NB4 (cell line): ENCODE measurements around the gene VENTX.
"Not testable (repeated sequence)": the region's sequence is repeated elsewhere in the genome, so short reads cannot be mapped to it uniquely, and the experiment has no call there.

Source experiments
- DNase-seq: peaks from one replicate; pipeline ENCODE4 v3.0.0; 2010; ENCODE audit warnings: low read depth
- H3K4me3 ChIP-seq: one replicate; pipeline ENCODE4 v1.5.1; 2011; ENCODE audit warnings: mild to moderate bottlenecking, low read depth, low read length, moderate library complexity
- CTCF ChIP-seq: IDR thresholded peaks from one replicate; pipeline ENCODE4 v1.5.1; 2012; ENCODE audit warnings: low read depth, low read length
- MAX ChIP-seq: IDR thresholded peaks from 2 replicates; pipeline ENCODE4 v1.6.1; 2011; ENCODE audit warnings: low read depth, low read length
- MYC ChIP-seq: IDR thresholded peaks from 2 replicates; pipeline ENCODE4 v1.6.1; 2011; ENCODE audit warnings: low read depth, low read length
- POLR2A ChIP-seq: IDR thresholded peaks from 2 replicates; pipeline ENCODE4 v1.6.1; 2011; ENCODE audit warnings: mild to moderate bottlenecking; ENCODE audit not compliant: insufficient read length; ENCODE audit errors: extremely low read depth

The VENTX gene

GRCh38 chr10:133263674-133264073 is 26.0 kb downstream of the VENTX start:
- TF ChIP-seq MAX (no peak), MYC (no peak), CTCF (no peak), POLR2A (no peak)
- H3K4me3 ChIP-seq, result no peak overlapping the region
- DNase-seq, result no peak

- TF ChIP-seq MAX, result no peak
- no peak for TF ChIP-seq POLR2A
- no peak for TF ChIP-seq MYC
- no peak for TF ChIP-seq CTCF
- no peak for DNase-seq
Measured at GRCh38 chr10:133264461-133264860, 26.8 kb downstream of the VENTX start.

GRCh38 chr10:133265052-133265451 is 27.4 kb downstream of the VENTX start:
- DNase-seq, H3K4me3 ChIP-seq: not testable (repeated sequence)

More at GRCh38 chr10:133264461-133264860, 26.8 kb downstream of the VENTX start:
- H3K4me3 ChIP-seq, result no peak overlapping the region

GRCh38 chr10:133266056-133266795 is 28.6 kb downstream of the VENTX start:
- DNase-seq, result no peak
- no peak overlapping the region for H3K4me3 ChIP-seq
- TF ChIP-seq MAX (no peak), POLR2A (no peak), MYC (no peak), CTCF (no peak)

GRCh38 chr10:133267293-133267692 is 29.6 kb downstream of the VENTX start:
- no peak overlapping the region for H3K4me3 ChIP-seq

More at GRCh38 chr10:133267293-133267692, 29.6 kb downstream of the VENTX start:
- no peak for DNase-seq
- no peak for TF ChIP-seq CTCF
- no peak for TF ChIP-seq MAX
- TF ChIP-seq MYC, result no peak
- no peak for TF ChIP-seq POLR2A
